HCT116 (cell line): ENCODE measurements around the gene TBC1D19.

ENCODE experiments used
- CBX3 ChIP-seq: IDR thresholded peaks from 2 replicates; pipeline ENCODE4 v1.6.1; 2012; ENCODE audit warnings: low read depth
- CEBPB ChIP-seq: IDR thresholded peaks from 2 replicates; pipeline ENCODE4 v1.6.1; 2012; ENCODE audit warnings: low read depth
- EZH2 ChIP-seq: fragments of 200-600 bp; sonication (generic); IDR thresholded peaks from 2 replicates; pipeline ENCODE4 v1.6.1; 2017; ENCODE audit warnings: antibody characterized with exemption, mixed run types
- POLR2A ChIP-seq: IDR thresholded peaks from 2 replicates; pipeline ENCODE4 v1.7.0; 2011; ENCODE audit warnings: borderline replicate concordance; ENCODE audit not compliant: insufficient read depth, insufficient read length; ENCODE audit errors: extremely low read depth
- POLR2AphosphoS5 ChIP-seq: IDR thresholded peaks from 2 replicates; pipeline ENCODE4 v1.6.1; 2011; ENCODE audit warnings: mild to moderate bottlenecking, low read depth, low read length, moderate library complexity
- RAD21 ChIP-seq: IDR thresholded peaks from 2 replicates; pipeline ENCODE4 v1.6.1; 2012; ENCODE audit warnings: low read depth, mild to moderate bottlenecking
- SIN3A ChIP-seq: IDR thresholded peaks from 2 replicates; pipeline ENCODE4 v1.6.1; 2012; ENCODE audit warnings: low read depth
- TF ChIP-seq, protein P1 (sequence below), 3 experiments: fragments of 200-600 bp in 1 of 3; sonication (generic) in 1 of 3; IDR thresholded peaks in 2 of 3; conservative IDR thresholded peaks in 1 of 3; 2 replicates each; pipeline ENCODE4 v1.5.1; 2012 to 2017; ENCODE audit warnings: low read depth in 2 of 3, low read length in 2 of 3, antibody characterized with exemption in 1 of 3, borderline replicate concordance in 1 of 3, control low read depth in 1 of 3, mild to moderate bottlenecking in 1 of 3, mixed read lengths in 1 of 3, mixed run types in 1 of 3, moderate library complexity in 1 of 3; ENCODE audit not compliant: insufficient read depth in 1 of 3

DNA sequence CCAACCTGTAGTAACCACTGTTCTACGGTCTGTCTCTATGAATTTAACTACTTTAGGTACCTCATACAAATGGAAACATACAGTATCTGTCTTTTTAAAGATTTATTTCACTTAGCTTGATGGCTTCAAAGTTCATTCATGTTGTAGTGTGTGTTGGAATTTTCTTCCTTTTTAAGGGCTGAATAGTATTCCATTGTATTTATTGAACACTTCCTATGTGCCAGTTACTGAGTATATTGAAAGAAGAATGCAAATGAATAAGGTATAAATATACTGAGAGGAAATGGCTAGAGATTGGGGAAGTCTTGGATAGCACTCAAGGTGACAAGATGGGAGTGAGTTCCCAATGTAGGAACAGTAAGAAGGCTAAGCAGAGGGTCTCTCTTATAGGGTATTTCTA is 17.3 kb downstream of the TBC1D19 start:
- TF ChIP-seq, protein P1, sequence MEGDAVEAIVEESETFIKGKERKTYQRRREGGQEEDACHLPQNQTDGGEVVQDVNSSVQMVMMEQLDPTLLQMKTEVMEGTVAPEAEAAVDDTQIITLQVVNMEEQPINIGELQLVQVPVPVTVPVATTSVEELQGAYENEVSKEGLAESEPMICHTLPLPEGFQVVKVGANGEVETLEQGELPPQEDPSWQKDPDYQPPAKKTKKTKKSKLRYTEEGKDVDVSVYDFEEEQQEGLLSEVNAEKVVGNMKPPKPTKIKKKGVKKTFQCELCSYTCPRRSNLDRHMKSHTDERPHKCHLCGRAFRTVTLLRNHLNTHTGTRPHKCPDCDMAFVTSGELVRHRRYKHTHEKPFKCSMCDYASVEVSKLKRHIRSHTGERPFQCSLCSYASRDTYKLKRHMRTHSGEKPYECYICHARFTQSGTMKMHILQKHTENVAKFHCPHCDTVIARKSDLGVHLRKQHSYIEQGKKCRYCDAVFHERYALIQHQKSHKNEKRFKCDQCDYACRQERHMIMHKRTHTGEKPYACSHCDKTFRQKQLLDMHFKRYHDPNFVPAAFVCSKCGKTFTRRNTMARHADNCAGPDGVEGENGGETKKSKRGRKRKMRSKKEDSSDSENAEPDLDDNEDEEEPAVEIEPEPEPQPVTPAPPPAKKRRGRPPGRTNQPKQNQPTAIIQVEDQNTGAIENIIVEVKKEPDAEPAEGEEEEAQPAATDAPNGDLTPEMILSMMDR (IDR thresholded peaks at IDR 0.05 in 2 of 3, conservative IDR thresholded peaks at IDR 0.05 in 1 of 3; ENCODE audit: borderline replicate concordance in 1 of 3, insufficient read depth in 1 of 3, low read depth in 2 of 3, low read length in 2 of 3): no peak
- TF ChIP-seq EZH2 (no peak), RAD21 (no peak), POLR2A (no peak), SIN3A (no peak), CBX3 (no peak), CEBPB (no peak), POLR2AphosphoS5 (no peak)
